Large intestine (tissue), 3 donors: Measurements from ENCODE around the gene MED16. TPM values are rescaled to one million over a fixed set of nuclear protein-coding genes. Genes with fewer than 3 reads are reported as not detected.
A peak's percentile ranks its signal among the peaks of the same experiment; 100 is the strongest.

Experiments
- DNase-seq, 2 donors: peaks; one replicate each; pipeline versions ENCODE4 v3.0.0 to v3.0.0-alpha.2; 2013
- H3K27ac ChIP-seq: one replicate; pipeline ENCODE4 v1.5.1; 2013; ENCODE audit warnings: low read length
- H3K27me3 ChIP-seq: 2 replicates; pipeline ENCODE4 v1.6.1; 2013; ENCODE audit warnings: low read length; ENCODE audit not compliant: control insufficient read depth, insufficient read depth
- H3K36me3 ChIP-seq: 2 replicates; pipeline ENCODE4 v1.6.1; 2013; ENCODE audit warnings: low read length; ENCODE audit not compliant: control insufficient read depth, insufficient read depth
- H3K4me1 ChIP-seq: one replicate; pipeline ENCODE4 v1.6.1; 2013; ENCODE audit warnings: low read length; ENCODE audit not compliant: control insufficient read depth, insufficient read depth
- H3K4me3 ChIP-seq: one replicate; pipeline ENCODE4 v1.5.1; 2013; ENCODE audit warnings: low read length
- H3K9me3 ChIP-seq: one replicate; pipeline ENCODE4 v1.6.1; 2013; ENCODE audit warnings: mild to moderate bottlenecking, low read depth, low read length, moderate library complexity; ENCODE audit not compliant: control insufficient read depth
- WGBS: methylation state at CpG from one replicate; pipeline ENCODE4 v1.1.5; 2013; ENCODE audit warnings: low lambda C conversion rate; ENCODE audit not compliant: insufficient coverage; 5-methylcytosine and 5-hydroxymethylcytosine counted together
- polyA plus RNA-seq: library from polyadenylated mRNA; unstranded; fragments of 120-200 nt; gene quantifications from one replicate; pipeline ENCODE4 v1.2.1, GENCODE V29; 2013

Gene MED16
- polyA plus RNA-seq, 1 donor: 41.7 TPM

- Histone ChIP-seq H3K4me1 (peaks cover 53% of the 10 kb centered on the region), H3K4me3 (no peak overlapping the region), H3K27me3 (no peaks in the 10 kb centered on the region), H3K27ac (no peak overlapping the region), H3K9me3 (peaks cover 20% of the 10 kb centered on the region), H3K36me3 (peaks cover 82% of the 10 kb centered on the region)
- no CpG with 5 or more reads among the region's 16 CpGs for WGBS
- DNase-seq: peak in 1 of 2 donors; percentile 46
Measured at GRCh38 chr19:937259-937694, 44.3 kb upstream of the MED16 start.

GRCh38 chr19:936175-936546 is 43.2 kb upstream of the MED16 start:
- Histone ChIP-seq H3K27me3 (no peaks in the 10 kb centered on the region), H3K4me1 (peaks cover 60% of the 10 kb centered on the region), H3K27ac (no peak overlapping the region), H3K9me3 (peaks cover 13% of the 10 kb centered on the region), H3K36me3 (peaks cover 80% of the 10 kb centered on the region), H3K4me3 (no peak overlapping the region)
- DNase-seq: no peak
- WGBS: no CpG with 5 or more reads among the region's 10 CpGs

- Histone ChIP-seq H3K9me3 (peaks cover 10% of the 10 kb centered on the region), H3K4me1 (peaks cover 54% of the 10 kb centered on the region), H3K27ac (peak overlapping the region; percentile 72), H3K36me3 (peaks cover 83% of the 10 kb centered on the region), H3K4me3 (peak overlapping the region; percentile 4), H3K27me3 (no peaks in the 10 kb centered on the region)
- DNase-seq: peak; percentile 76 to 85
- no CpG with 5 or more reads among the region's 31 CpGs for WGBS
Measured at GRCh38 chr19:934865-935479, 42.0 kb upstream of the MED16 start.

- no CpG with 5 or more reads among the region's 29 CpGs for WGBS
- Histone ChIP-seq H3K4me3 (peak overlapping the region; percentile 4), H3K4me1 (peaks cover 52% of the 10 kb centered on the region)
Measured at GRCh38 chr19:934197-934840, 41.3 kb upstream of the MED16 start.

GRCh38 chr19:933553-933882 is 40.5 kb upstream of the MED16 start:
- peak overlapping the region; percentile 72 for H3K27ac ChIP-seq
- H3K4me1 ChIP-seq: peaks cover 52% of the 10 kb centered on the region
- peaks cover 81% of the 10 kb centered on the region for H3K36me3 ChIP-seq
- no peak for DNase-seq
- H3K4me3 ChIP-seq: peak overlapping the region; percentile 26
- no peaks in the 10 kb centered on the region for H3K27me3 ChIP-seq
- H3K9me3 ChIP-seq: peaks cover 8% of the 10 kb centered on the region
- no CpG with 5 or more reads among the region's 14 CpGs for WGBS

More at GRCh38 chr19:934197-934840, 41.3 kb upstream of the MED16 start:
- Histone ChIP-seq H3K36me3 (peaks cover 82% of the 10 kb centered on the region), H3K9me3 (peaks cover 8% of the 10 kb centered on the region), H3K27me3 (no peaks in the 10 kb centered on the region), H3K27ac (peak overlapping the region; percentile 72)
- DNase-seq: no peak

DNA sequence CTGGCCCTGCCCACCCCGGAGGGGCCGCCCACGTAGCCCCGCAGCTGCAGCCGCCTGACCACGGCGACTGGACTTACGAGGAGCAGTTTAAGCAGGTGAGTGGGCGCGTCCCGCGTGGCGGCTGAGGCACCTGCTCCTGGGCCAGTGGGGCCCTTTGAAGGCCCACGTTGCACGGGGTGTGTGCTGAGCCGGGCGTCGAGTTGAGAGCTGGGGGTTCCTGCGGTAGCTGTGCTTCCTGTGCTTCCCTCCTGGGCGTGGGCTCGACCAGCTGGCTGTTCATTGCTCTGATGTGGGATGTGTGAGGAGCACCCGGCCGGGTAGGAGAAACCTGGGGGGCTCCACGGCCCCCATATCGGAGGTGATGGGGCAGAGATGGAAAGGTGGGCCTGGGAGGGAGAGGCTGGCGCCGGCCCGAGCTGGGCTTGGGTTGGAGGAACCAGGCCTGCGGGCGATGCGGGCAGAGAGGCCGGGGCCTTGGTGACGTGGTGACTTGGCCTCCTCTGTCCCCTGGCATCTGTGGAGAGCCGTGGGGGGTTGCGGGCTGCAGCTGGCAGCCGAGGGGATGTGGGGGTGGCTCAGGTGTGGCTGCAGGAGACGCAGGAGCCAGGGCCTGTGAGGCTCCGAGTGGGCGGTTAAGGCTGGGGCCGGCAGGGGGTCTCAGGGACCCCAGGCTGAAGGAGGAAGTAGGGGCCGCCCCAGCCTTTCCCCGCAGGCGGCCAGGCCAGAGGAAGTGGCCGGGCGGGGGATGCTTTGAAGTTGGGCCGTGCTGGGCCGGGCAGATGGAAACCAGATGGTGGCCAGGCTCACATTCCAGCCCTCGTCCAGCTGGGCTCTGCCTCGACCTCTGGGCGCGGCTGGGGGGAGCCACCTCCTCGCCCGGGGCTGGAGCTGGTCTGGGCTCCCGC is 39.9 kb upstream of the MED16 start:
- peak in 1 of 2 donors; percentile 59 for DNase-seq
- H3K27me3 ChIP-seq: no peaks in the 10 kb centered on the region
- WGBS: no CpG with 5 or more reads among the region's 54 CpGs
- peaks cover 76% of the 10 kb centered on the region for H3K36me3 ChIP-seq
- H3K9me3 ChIP-seq: peaks cover 8% of the 10 kb centered on the region
- H3K27ac ChIP-seq: peak overlapping the region; percentile 72
- H3K4me3 ChIP-seq: peak overlapping the region; percentile 26
- H3K4me1 ChIP-seq: peaks cover 49% of the 10 kb centered on the region

- Histone ChIP-seq H3K36me3 (peaks cover 71% of the 10 kb centered on the region), H3K9me3 (peaks cover 8% of the 10 kb centered on the region), H3K4me1 (peaks cover 49% of the 10 kb centered on the region), H3K4me3 (peak overlapping the region; percentile 2), H3K27ac (peak overlapping the region; percentile 72), H3K27me3 (no peaks in the 10 kb centered on the region)
- no peak for DNase-seq
- WGBS: no CpG with 5 or more reads among the region's 32 CpGs
Measured at GRCh38 chr19:931860-932647, 39.1 kb upstream of the MED16 start.

- Histone ChIP-seq H3K27me3 (no peaks in the 10 kb centered on the region), H3K4me1 (peaks cover 44% of the 10 kb centered on the region), H3K9me3 (peaks cover 2% of the 10 kb centered on the region), H3K27ac (peak overlapping the region; percentile 47), H3K36me3 (peaks cover 55% of the 10 kb centered on the region), H3K4me3 (peak overlapping the region; percentile 29)
- WGBS: no CpG with 5 or more reads among the region's 6 CpGs
- DNase-seq: no peak
Measured at GRCh38 chr19:929891-930258, 36.9 kb upstream of the MED16 start.

DNA sequence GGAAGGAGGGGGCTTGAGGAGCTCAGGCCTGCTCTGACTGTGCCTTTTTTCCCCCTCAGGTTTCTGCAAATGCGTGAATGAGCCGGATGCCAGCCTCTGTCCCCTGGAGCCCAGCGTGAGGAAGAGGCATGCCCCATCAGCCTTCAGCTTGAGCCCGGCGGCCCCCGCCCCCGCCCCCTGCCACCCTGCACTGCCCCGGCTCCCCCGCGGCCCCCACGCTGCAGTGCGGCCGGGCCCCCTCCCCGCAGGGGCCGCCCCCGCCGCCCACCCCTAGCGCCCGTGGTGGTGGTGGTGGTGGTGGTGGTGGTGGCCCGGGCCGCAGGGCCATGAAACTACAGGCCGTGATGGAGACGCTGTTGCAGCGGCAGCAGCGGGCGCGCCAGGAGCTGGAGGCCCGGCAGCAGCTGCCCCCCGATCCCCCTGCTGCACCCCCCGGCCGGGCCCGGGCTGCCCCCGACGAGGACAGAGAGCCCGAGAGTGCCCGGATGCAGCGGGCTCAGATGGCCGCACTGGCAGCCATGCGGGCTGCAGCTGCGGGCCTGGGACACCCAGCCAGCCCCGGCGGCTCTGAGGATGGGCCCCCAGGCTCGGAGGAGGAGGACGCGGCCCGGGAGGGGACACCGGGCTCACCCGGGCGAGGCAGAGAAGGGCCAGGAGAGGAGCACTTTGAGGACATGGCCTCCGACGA is 36.4 kb upstream of the MED16 start:
- Histone ChIP-seq H3K27ac (peak overlapping the region; percentile 97), H3K4me3 (peak overlapping the region; percentile 100), H3K9me3 (peaks cover 4% of the 10 kb centered on the region), H3K4me1 (peaks cover 43% of the 10 kb centered on the region), H3K27me3 (no peaks in the 10 kb centered on the region), H3K36me3 (peaks cover 49% of the 10 kb centered on the region)
- no peak for DNase-seq
- WGBS: no CpG with 5 or more reads among the region's 51 CpGs
